ELF-1 (cell line): ENCODE measurements around the gene CDKN1C.
"Not testable (repeated sequence)": the region's sequence is repeated elsewhere in the genome, so short reads cannot be mapped to it uniquely, and the experiment has no call there.

Experiments used
- DNase-seq: peaks from one replicate; pipeline ENCODE4 v3.0.0-alpha.2; 2016; ENCODE audit warnings: low read depth, low spot score

CDKN1C gene

DNA sequence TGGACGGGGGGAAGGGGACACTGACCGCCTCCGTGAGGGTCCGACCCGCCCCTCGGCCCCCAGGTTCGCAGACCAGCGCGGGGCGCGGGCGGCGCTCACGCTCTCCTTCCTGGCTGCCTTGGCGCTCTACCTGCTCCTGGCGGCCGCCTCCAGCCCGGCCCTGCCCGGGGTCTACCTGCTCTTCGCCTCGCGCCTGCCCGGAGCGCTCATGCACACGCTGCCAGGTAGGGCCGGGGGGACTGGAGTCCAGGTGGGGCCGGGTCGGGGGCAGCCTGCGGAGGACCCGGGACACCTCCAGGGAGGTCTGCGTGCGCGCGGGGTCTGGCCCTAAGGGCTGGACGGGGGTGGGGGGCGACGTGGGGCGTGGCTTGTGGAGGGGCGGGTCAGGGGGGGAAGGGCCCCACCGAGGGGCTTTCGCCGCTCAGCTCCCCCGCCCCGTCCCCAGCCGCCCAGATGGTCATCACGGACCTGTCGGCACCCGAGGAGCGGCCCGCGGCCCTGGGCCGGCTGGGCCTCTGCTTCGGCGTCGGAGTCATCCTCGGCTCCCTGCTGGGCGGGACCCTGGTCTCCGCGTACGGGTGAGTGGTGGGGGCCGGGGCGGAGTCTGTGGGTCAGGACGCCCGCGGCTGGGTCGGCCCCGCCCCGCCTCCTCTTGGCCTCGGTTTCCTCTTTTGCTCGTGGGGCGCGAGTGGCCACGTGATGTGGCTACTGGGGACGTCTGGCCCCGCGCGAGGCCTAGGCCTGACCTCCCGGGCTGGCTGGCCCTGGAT is 23.7 kb upstream of the CDKN1C start:
- DNase-seq = no peak

DNA sequence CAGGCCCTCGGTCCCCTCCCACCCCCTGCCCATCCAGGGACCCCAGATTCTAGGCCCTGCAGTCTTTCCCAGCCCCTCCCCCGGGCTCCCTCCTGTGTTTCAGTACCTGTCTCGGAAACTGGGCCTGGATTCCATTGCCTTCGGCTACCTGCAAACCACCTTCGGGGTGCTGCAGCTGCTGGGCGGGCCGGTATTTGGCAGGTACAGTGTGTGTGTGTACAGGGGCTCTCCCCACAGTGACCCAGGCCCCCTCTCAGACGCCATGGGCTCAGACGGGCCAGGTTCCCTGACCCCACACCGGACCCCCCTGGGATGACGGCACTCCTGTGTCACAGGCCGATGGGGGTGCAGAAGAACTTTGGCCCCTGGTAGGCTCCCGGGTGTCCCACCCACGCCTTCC is 22.6 kb upstream of the CDKN1C start:
- no peak for DNase-seq

DNA sequence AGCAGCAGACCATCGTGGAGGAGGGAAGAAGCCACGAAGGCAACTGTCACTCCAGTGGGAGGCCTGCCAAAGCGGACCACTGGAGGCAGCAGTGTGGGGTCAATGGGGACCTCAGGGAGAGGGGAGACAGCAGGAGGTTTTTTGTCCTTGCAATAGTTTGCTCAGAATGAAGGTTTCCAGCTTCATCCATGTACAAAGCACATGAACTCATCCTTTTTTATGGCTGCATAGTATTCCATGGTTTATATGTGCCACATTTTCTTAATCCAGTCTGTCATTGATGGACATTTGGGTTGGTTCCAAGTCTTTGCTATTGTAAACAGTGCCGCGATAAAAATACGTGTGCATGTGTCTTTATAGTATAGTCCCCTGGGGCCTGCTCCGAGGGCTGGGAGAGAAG is 19.7 kb upstream of the CDKN1C start:
- not testable (repeated sequence) for DNase-seq

DNA sequence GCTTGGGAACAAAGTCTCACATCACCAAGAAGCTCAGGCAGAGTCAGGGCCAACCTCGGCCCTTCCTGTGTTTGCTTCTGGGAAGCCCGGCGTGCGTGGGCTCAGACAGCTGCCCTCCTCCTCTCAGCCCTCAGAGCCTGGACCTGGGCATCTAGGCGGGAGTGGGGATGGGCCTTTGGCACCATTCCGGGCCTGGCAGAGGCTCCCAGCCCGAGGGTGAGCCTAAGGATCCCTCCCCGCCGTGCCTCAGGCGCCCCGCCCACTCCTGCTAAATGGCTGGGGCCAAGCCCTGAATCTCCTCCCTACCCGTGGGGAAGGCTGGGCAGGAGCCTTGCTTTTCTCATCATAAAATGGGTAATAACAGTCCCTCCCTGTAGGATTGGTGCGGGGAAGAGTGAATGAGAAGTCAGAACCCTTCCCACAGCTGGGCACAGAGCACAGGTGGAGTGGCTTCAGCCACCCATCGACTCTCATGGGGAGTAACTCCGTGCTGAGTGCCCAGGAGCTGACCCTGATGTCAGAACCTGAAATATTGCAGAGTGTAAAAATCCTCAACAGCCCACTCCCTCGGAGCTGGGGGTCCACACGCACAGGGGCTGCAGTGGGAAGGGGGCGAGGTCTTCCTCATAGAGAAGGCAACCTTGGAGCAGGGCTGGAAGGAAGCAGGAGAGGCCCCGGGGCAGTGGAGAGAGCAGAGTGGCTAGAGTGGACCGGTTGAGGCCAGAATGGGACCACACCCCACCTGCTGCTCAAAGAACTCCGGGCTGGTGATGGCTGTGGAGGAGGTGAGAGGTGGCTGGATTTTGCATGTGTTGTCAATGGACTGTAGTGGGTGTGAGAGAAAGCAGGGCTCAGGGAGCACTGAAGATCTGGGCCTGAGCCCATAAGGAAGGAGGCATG is 18.8 kb upstream of the CDKN1C start:
- no peak for DNase-seq

DNA sequence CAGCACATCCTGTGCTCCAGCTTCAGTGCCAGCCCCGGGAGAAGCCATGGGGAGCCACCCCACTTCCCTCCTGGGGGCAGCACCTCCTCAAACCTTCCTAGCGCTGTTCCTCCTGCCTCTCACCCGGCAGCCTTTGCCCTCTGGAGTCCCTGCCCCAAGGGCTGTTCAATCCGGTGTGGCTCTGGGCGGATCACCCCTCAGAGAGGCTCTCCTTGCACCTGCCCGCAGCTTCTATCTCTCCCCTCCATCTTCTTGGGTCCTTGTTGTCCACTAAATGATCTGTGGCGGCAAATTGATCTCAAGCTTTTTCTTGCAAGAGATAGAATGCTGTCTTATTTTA is 18.1 kb upstream of the CDKN1C start:
- no peak for DNase-seq

DNA sequence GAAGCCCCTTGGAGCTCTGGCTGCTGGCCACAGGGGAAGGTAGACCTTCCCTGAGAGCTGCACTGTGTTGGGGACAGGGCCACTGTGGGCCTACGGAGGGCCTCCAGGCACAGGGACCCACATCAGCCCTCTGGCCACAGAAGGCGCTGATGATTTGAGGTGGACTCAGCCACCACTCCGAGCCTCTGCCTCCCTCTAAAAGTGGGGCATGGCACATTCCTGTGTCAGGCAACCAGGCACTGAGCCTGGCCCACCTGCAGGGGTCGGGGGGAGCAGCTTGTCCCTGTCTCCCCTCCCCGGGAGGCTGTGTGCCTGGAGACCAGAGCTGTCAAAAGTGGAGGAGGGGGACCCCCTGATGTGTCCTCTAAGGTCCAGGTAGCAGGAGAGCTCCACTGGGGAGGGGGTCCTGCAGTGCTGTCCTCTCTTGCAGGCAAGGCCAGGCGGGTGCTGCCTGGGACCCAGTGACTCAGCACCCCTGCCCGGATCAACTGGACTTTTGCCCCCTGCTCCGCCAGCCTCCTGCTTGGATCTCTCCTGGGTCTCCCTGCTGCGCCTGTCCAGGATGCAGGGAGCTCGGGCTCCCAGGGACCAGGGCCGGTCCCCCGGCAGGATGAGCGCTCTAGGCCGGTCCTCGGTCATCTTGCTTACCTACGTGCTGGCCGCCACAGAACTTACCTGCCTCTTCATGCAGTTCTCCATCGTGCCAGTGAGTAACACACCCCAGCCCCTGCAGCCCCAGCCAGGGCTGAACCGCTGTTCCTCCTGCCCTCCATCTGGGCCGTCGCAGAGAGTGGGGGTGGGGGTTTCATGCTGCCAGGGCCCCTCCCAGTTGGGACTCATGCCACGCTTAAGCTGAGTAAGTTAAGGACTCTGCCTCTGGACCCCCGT is 17.5 kb upstream of the CDKN1C start:
- DNase-seq = no peak

DNA sequence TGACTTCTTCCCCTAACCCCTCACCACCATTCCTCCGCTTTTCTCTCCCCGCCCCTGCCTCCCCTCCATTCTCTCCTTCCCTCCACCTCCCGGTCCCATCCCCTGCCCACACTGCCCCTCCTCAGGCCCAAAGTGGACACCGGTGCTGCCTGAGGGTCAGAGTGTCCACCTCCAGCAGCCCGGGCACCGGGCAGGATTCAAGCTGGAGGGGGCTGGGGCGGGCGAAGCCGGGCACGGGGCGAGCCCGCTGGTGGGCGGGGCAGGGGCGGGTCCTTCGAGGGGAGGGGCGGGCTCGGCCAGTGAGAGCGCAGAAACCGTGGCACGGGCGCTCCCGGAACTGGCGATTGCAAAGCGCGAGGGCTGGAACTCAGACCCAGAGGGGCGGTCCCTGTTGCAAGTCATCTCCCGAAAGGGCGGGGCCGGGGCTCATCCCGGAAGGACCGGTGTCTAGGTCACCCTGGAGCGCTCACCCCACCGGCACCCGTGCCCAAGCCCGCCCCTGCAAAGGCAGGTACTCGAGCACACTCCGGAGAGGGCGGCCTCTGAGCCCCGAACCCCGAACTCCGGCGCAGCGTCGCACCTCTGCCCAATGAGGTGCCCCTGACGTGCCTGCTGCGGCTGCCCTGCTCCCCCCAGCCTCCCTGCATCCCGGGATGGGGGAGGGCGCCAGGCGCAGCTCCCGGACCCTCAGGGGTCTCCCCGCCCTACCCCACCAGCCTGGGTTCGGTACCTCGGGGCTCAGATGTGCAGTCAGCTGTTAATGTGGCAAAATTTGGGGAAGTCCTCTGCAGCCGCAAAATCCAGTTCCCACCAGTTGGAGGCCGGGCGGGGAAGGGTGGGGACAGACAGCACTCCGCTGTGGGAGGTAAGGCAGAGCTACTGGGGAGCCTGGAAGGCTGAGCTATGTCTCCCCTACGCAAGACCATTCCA is 16.5 kb upstream of the CDKN1C start:
- peak; percentile 89 for DNase-seq

DNA sequence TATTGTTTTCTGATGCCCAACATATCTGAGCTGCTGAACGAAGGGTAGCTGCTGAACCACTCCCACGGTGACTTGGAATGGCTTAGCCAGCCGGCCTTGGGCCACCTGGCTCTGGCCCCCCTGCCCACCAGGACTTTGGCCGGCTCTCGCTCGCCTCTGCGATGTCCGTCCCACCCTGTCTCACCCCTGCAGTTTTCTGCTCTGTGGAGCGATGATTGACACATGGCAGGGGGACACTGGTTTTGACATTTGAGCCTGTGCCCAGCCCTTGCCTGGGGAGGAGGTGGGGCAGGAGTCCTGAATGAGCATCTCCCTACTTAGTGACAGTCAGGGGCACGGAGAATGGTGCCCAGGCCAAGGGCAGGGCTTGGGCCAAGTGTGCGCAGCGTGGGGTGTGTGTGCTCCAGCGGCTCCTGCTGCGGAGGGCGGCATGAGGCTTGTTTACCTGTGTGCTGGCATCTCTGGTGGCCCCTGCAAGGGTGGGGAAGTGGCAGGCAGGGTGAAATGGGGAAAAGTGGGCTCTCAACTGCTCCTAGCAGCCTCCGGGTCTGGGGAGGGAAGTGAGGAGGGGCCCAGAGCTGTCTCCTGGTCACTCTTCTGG is 15.7 kb upstream of the CDKN1C start:
- DNase-seq = no peak

DNA sequence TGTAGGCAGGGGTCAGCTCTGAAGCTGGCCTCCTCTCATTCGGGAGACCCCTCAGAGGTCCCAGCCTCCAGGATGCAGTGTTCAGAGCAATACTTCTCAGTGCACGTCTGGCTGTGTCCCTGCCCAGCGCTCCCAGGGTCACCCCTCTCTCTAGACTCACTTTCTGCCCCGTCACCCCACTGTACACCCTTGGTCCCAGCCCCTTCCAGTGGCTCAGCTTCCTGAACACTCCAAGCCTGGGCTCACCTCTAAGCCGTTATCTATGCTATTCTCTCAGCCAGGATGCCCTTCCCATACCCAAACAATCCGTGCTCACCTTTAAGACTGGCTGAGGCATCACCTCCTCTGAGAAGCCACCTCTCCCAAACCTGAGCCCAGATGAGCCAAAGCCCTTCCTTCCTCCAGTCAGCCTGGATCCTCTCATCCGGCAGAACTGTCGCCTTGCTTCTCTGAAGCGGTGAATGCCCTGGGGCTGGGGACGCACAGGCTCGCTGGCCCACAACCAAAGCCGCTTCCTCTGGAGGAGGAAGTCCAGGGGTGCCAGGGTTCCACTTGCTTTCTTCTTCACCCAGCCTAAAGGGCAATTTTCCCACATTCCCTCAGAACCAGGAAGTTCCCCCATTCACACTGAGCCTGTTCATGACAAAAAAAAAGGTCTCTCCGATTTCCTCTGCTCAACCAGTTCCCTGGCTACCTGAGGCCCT is 13.7 kb upstream of the CDKN1C start:
- DNase-seq = no peak

DNA sequence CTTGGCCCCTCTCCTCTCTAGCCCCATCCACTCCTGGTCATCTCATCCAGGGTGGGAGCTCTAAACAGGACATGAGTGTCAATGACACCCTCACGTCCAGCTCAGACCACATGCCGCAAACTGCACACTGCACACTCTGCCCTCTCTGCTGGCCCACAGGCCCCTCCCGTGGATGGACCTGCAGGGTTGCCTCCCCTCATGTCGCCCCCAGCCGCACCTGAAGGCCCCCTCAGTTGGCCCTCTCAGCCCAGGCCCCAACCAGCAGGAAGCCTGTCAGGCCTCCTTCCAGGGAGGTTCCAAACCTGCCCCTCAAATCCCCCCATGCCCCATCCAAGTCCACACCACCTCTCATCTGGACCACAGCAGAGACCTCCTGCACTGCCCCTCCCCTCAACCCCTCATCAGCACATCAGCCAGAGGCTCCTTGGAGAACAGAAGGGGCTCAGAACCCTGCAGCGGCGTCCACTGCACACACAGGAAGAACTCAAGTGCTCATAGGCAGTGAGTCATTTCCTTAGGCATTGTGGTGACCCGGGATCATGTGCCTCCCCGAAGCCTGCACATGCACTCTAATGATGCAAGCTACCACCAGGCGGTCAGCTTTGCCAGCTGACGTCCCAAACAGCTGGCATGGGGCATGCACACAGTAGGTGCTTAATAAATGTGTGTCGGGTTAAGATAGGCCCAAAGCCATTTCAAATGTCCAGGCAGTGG is 12.9 kb upstream of the CDKN1C start:
- no peak for DNase-seq

DNA sequence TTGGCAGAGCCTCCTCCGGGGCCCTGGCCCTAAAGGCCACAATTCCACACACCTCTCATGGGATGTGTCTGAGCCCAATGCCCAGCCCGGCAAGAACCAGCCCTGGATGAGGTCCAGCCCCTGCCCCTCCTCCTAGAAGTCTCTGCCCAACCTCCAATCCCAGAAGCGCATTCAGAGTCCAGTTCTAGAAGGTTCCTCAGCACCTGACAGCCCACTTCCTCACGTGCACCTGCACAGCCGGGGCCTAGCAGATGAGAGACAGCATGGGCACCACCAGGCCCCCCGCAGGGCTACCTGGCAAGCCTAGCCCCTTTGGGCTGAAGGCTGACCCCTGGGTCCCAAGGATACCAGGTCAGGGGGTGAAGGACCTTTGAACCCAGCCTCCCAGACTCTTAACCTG is 11.5 kb upstream of the CDKN1C start:
- DNase-seq = no peak

DNA sequence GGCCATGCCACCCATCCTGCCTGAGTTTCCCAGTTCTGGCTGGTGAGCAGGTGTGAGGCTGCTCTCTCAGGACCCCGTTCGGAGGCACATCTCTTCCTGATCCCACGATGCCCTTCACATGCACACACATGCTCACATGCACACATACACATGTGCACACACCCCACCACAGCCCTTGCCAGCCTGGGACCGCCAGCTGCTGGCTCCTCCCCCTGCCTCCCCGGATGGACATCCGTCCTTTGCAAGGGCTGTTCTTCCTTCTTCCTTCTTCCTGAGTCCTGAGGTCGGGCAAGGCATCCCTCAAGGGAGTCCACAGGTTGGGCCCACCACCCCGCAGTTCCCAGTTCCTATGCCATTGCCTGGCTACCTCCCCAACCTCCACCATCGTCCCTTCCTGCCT is 10.5 kb upstream of the CDKN1C start:
- DNase-seq = no peak

DNA sequence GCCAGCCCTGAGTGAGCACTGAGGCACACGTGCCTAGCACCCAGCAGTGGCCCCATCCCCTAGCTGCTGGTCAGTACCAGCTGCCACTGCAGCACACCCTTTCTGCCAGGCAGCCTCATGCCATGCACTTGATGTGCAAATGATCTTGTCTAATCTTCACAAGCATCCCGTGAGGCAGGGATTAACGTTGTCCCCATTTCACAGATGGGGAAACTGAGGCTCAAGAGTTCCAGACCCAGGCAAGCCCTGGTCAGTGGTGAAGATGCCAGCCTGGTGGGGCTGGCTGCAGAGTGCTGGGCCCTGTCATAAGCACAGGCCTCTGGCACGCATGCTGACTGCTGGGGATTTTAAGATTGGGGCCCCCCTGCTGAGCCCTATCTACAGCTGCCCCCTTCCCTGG is 8.4 kb upstream of the CDKN1C start:
- DNase-seq = no peak

DNA sequence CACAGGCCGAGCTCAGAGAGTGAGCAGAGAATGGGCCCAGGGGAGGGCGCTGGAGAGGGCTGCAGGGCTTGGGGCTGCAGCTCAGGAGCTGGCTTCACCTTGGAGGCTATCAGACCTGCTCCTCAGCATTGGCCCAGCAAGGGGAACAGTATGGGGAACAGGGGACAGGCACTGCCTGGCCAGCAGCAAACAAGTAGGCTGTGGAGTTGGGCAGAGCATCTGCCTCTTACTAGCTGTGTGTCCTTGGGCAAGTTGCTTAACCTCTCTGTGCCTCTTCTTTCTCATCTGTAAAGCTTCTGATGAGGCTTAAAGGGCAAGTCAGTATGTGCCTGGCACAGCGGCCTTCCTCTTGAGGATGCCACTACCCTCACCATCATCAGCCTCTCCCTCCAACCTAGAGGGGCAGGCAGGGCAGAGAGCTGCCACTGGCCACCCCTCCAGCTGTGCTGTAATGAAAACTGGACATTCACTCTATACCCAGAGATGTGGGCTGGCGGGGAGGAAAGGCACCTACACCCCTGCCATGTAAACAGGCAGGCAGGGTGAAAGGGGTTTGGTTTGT is 7.5 kb upstream of the CDKN1C start:
- peak; percentile 82 for DNase-seq

DNA sequence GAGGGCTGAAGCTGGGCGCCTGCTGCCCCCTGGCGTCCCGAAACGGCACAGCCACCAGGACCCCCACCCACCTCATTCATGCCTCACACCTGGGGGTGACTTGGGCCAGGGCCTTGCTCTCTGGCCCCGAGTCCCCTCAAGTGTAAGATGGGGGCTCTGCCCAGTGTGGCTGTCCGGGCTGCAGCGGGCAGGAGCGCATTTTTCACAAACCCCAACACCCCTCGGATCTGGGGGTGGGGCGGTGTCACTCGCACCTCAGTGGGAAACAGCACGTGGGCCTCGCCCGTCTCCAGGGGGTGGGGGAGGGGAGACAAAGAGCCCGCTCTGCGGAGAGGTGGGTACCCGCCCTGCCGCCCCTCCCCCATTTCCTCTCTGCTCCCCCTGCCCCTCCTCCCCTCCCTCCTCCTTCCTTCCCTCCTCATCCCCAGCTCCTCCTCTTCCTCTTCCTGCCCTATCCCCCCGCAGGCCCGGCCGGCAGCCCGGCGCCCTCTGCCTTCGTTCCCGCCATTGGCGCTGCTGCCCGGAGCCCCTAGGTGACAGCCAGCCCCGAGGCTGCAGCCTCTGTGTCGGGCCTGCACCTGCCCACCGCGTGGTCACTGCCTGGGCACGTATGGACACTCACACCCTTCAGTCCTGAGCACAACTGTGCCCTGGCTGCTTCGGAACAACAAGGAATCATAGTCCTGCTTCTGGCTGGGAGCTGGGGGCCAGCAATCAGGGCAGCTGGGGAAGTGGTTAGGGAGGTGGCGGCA is 6.8 kb upstream of the CDKN1C start:
- DNase-seq = peak; percentile 90

DNA sequence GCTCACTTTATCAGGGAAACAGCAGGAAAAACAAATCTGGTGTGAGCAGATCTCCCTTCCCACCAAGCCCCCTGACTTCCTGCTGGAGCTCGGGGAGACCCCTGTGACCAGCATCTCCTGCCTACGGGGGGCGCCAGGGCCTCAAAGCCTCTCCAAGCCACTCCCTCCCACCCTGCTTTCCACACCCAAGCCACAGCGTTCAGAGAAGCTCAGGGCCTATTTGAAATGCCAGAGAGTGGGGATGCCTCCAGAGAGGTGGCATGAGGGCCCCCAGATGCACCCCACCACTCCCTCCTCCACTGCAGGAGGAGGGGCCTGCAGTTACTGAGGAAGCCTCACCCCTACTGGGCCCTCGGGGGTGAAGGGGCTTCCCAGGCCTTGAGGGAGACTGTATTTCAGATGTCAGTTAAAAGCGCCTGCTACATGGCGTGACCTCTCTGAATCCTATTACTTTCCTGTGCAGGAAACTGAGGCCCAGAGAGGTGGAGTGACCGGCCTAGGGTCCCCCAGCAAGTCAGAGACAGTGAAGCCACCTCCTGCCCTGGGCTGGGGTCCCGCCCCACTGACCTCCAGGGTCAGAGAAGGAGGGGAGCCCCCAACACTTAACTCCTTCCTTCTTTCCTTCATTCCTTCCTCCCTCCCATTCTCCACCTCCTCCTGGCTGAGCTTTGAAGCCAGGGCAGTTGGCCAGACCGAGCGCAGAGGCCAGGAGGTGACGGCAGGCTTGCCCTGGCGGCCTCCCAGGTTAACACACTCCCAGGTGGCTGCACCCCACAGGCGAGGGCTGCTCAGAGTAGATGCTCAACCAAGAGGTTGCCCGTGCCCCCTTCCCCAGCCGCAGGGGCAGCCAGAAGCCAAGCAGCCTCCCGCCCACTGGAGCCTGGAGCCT is 6.0 kb upstream of the CDKN1C start:
- DNase-seq = no peak
